ENCODE data around the gene CYP21A2. TPM values are rescaled to one million over a fixed set of nuclear protein-coding genes. Genes with fewer than 3 reads are reported as not detected.
"Not testable (repeated sequence)": the region's sequence is repeated elsewhere in the genome, so short reads cannot be mapped to it uniquely, and the experiment has no call there.

CYP21A2 gene
- 1 to 10 TPM in 1 of 4 donors, under 1 TPM in 3; 0.27 to 1.2 (median 0.95) TPM for polyA plus RNA-seq (ENCODE audit: insufficient read length in 4 of 4)

GRCh38 chr6:32037598-32038524, at the start of gene CYP21A2:
Gene CYP21A2 (plus strand): TSS chr6:32038415. CDS start chr6:32038423, 8 bp downstream.
- not testable (repeated sequence) for DNase-seq (ENCODE audit: low read depth in 4 of 4, low spot score in 3 of 4)

- DNase-seq (ENCODE audit: low read depth in 4 of 4, low spot score in 3 of 4) = not testable (repeated sequence)
Measured at GRCh38 chr6:31989363-31989762, 48.9 kb upstream of the CYP21A2 start.

DNA sequence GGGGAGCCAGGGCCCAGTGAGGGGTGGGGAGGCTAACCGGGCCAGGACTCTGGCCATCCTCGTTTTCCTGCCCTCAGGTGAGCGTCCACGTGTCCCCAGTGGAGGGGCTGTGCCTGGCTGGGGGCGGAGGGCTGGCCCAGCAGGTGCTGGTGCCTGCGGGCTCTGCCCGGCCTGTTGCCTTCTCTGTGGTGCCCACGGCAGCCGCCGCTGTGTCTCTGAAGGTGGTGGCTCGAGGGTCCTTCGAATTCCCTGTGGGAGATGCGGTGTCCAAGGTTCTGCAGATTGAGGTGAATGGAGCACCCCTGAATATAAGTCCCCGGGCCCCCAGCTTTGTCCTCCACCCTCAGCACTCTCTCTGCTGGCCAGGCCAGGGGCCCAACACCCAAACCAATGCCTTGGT, 43.8 kb upstream of the CYP21A2 start:
- not testable (repeated sequence) for DNase-seq (ENCODE audit: low read depth in 4 of 4, low spot score in 3 of 4)

GRCh38 chr6:31996385-31996784, 41.8 kb upstream of the CYP21A2 start:
- DNase-seq (ENCODE audit: low read depth in 4 of 4, low spot score in 3 of 4) = not testable (repeated sequence)

GRCh38 chr6:32002546-32003268, 35.5 kb upstream of the CYP21A2 start:
- DNase-seq (ENCODE audit: low read depth in 4 of 4, low spot score in 3 of 4) = not testable (repeated sequence)

GRCh38 chr6:32003301-32003700, 34.9 kb upstream of the CYP21A2 start:
- DNase-seq (ENCODE audit: low read depth in 4 of 4, low spot score in 3 of 4) = not testable (repeated sequence)

DNA sequence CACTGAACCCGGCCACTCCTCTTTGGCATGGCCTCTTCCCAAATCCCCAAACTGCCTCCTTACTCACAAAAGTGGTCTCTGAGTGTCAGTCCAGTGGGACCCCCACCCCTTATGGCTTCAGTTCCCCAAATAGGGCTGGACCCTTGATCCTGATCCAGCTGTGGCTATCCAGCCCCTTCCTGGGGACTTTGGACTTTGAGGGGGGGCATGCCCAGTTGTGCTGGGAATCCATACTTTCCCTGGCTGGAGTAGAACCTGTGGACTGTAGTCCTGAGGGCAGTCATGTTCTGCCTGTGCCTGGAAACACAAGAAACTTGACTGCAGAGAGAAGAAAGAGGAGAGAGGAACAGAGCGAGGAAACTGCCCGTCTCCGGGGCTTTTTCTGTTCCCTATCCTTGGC, 33.8 kb upstream of the CYP21A2 start:
- DNase-seq (ENCODE audit: low read depth in 4 of 4, low spot score in 3 of 4) = not testable (repeated sequence)

- DNase-seq (ENCODE audit: low read depth in 4 of 4, low spot score in 3 of 4) = not testable (repeated sequence)
Measured at GRCh38 chr6:32004864-32005537, 33.2 kb upstream of the CYP21A2 start.

- DNase-seq (ENCODE audit: low read depth in 4 of 4, low spot score in 3 of 4) = not testable (repeated sequence)
Measured at GRCh38 chr6:32005538-32005880, 32.7 kb upstream of the CYP21A2 start.

DNA sequence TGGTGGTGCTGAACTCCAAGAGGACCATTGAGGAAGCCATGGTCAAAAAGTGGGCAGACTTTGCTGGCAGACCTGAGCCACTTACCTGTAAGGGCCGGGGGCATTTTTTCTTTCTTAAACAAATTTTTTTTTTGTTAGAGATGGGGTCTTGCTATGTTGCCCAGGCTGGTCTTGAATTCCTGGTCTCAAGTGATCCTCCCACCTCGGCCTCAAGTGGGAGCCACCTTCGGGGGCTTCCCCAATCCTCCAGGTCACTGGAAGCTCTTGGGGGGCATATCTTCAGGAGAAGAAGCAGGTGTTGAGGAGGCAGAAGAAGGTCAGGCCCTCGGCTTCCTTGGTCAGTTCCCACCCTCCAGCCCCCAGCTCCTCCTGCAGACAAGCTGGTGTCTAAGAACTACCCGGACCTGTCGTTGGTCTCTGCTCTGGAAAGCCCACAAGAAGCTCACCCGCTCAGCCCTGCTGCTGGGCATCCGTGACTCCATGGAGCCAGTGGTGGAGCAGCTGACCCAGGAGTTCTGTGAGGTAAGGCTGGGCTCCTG, 32.2 kb upstream of the CYP21A2 start:
- DNase-seq (ENCODE audit: low read depth in 4 of 4, low spot score in 3 of 4) = not testable (repeated sequence)

DNA sequence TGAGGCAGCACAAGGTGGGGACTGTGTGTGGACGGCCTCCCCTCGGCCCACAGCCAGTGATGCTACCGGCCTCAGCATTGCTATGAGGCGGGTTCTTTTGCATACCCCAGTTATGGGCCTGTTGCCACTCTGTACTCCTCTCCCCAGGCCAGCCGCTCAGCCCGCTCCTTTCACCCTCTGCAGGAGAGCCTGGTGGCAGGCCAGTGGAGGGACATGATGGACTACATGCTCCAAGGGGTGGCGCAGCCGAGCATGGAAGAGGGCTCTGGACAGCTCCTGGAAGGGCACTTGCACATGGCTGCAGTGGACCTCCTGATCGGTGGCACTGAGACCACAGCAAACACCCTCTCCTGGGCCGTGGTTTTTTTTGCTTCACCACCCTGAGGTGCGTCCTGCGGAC, 31.1 kb upstream of the CYP21A2 start:
- DNase-seq (ENCODE audit: low read depth in 4 of 4, low spot score in 3 of 4) = not testable (repeated sequence)

GRCh38 chr6:32008037-32008436, 30.2 kb upstream of the CYP21A2 start:
- DNase-seq (ENCODE audit: low read depth in 4 of 4, low spot score in 3 of 4) = not testable (repeated sequence)

- not testable (repeated sequence) for DNase-seq (ENCODE audit: low read depth in 4 of 4, low spot score in 3 of 4)
Measured at GRCh38 chr6:32008616-32009015, 29.6 kb upstream of the CYP21A2 start.

GRCh38 chr6:32009537-32009936, 28.7 kb upstream of the CYP21A2 start:
- not testable (repeated sequence) for DNase-seq (ENCODE audit: low read depth in 4 of 4, low spot score in 3 of 4)

GRCh38 chr6:32010856-32011530, 27.2 kb upstream of the CYP21A2 start:
- not testable (repeated sequence) for DNase-seq (ENCODE audit: low read depth in 4 of 4, low spot score in 3 of 4)

GRCh38 chr6:32012941-32013617, 25.1 kb upstream of the CYP21A2 start:
- not testable (repeated sequence) for DNase-seq (ENCODE audit: low read depth in 4 of 4, low spot score in 3 of 4)

DNA sequence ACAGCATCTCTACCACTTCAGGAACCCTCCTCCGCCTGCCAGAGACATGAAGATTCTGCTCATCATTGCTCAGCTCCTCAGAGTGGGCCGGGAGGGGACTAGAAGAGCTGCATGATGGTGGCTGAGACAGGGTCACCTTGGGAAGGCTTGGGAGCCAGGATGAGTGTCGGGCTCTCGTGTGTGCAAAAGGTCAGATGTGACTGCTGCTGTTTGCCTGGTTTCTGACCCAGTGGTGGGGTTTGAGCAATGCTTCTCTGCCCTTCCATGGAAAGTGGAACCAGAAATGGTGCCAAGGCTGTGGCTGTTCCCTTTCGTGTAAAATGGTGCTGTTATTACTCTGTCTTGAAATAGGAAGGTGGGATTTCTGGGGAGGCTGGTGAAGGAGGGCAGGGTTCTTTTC, 24.5 kb upstream of the CYP21A2 start:
- DNase-seq (ENCODE audit: low read depth in 4 of 4, low spot score in 3 of 4) = not testable (repeated sequence)

DNA sequence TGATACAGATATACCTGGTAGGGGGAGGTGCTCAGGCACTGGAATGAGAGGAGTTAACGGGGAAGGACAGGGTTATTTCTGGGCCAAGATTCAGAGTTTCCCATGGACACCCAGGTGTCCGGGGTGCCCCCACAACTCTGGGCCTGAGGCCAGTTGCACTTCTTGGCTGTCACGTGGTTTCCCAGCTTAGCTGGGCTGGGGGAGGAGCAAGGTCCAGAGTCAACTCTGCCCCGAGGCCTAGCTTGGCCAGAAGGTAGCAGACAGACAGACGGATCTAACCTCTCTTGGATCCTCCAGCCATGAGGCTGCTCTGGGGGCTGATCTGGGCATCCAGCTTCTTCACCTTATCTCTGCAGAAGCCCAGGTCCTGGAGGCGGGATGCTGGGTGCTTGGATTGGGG, 23.7 kb upstream of the CYP21A2 start, which contains the start of gene C4B:
TSS of gene C4B (plus strand) at position 249 of the 400 bp plus-strand sequence. CDS start at position 300, 51 bp downstream.
- DNase-seq (ENCODE audit: low read depth in 4 of 4, low spot score in 3 of 4) = not testable (repeated sequence)

- DNase-seq (ENCODE audit: low read depth in 4 of 4, low spot score in 3 of 4) = not testable (repeated sequence)
Measured at GRCh38 chr6:32022100-32022499, 16.1 kb upstream of the CYP21A2 start.

All from right renal pelvis (tissue), 4 donors.